ENCODE results near the gene SLC15A5. TPM values are rescaled to one million over a fixed set of nuclear protein-coding genes. Genes with fewer than 3 reads are reported as not detected.

Gene SLC15A5
- total RNA-seq, 2 donors from 2014 or later, result not detected

- Histone ChIP-seq H3K4me1 (ENCODE audit: control insufficient read depth in 1 of 2, low read depth in 2 of 2) (no peaks in the 10 kb centered on the region), H3K36me3 (no peaks in the 10 kb centered on the region), H3K9me3 (no peaks in the 10 kb centered on the region), H3K27me3 (replicated peaks; ENCODE audit: insufficient read depth) (no peaks in the 10 kb centered on the region), H3K27ac (no peak overlapping the region), H3K4me3 (no peak overlapping the region)
- TF ChIP-seq, protein P1, sequence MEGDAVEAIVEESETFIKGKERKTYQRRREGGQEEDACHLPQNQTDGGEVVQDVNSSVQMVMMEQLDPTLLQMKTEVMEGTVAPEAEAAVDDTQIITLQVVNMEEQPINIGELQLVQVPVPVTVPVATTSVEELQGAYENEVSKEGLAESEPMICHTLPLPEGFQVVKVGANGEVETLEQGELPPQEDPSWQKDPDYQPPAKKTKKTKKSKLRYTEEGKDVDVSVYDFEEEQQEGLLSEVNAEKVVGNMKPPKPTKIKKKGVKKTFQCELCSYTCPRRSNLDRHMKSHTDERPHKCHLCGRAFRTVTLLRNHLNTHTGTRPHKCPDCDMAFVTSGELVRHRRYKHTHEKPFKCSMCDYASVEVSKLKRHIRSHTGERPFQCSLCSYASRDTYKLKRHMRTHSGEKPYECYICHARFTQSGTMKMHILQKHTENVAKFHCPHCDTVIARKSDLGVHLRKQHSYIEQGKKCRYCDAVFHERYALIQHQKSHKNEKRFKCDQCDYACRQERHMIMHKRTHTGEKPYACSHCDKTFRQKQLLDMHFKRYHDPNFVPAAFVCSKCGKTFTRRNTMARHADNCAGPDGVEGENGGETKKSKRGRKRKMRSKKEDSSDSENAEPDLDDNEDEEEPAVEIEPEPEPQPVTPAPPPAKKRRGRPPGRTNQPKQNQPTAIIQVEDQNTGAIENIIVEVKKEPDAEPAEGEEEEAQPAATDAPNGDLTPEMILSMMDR (IDR thresholded peaks at IDR 0.05), result no peak
- ATAC-seq (ENCODE audit: insufficient number of reproducible peaks, low FRiP score, low read depth) (no peak), DNase-seq (ENCODE audit: low spot score) (no peak)
Measured at GRCh38 chr12:16158050-16158449, 119.4 kb downstream of the SLC15A5 start.

DNA sequence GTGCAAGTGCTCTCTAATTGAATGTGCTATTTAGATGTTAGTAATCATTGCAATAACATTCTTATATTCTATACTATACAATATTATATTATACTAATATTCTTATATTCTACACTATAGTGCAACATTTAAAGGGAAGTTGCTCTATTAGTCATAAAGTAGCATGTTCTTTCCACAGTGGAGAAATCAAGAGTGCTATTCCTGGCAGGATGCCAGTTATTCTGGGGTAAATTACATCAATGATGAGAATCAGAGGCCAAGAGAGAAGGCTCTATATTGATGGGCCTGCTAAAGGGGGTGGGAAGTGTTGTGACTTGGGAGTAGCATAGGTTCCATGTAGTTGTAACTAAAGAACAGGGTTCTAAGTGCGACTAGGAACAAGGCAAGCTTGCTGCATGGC lies 121.5 kb downstream of the SLC15A5 start:
- Histone ChIP-seq H3K4me1 (ENCODE audit: control insufficient read depth in 1 of 2, low read depth in 2 of 2) (no peaks in the 10 kb centered on the region), H3K36me3 (no peaks in the 10 kb centered on the region), H3K27me3 (replicated peaks; ENCODE audit: insufficient read depth) (no peaks in the 10 kb centered on the region), H3K9me3 (no peaks in the 10 kb centered on the region), H3K4me3 (no peak overlapping the region), H3K27ac (no peak overlapping the region)
- DNase-seq (ENCODE audit: low spot score) (no peak), ATAC-seq (ENCODE audit: insufficient number of reproducible peaks, low FRiP score, low read depth) (no peak)
- TF ChIP-seq, protein P1 (IDR thresholded peaks at IDR 0.05), result no peak

GRCh38 chr12:16154990-16155389 lies 122.5 kb downstream of the SLC15A5 start:
- ATAC-seq (ENCODE audit: insufficient number of reproducible peaks, low FRiP score, low read depth) (no peak), DNase-seq (ENCODE audit: low spot score) (no peak)
- Histone ChIP-seq H3K27me3 (replicated peaks; ENCODE audit: insufficient read depth) (no peaks in the 10 kb centered on the region), H3K27ac (no peak overlapping the region), H3K9me3 (no peaks in the 10 kb centered on the region), H3K36me3 (no peaks in the 10 kb centered on the region), H3K4me3 (no peak overlapping the region), H3K4me1 (ENCODE audit: control insufficient read depth in 1 of 2, low read depth in 2 of 2) (no peaks in the 10 kb centered on the region)
- TF ChIP-seq, protein P1 (IDR thresholded peaks at IDR 0.05), result no peak

DNA sequence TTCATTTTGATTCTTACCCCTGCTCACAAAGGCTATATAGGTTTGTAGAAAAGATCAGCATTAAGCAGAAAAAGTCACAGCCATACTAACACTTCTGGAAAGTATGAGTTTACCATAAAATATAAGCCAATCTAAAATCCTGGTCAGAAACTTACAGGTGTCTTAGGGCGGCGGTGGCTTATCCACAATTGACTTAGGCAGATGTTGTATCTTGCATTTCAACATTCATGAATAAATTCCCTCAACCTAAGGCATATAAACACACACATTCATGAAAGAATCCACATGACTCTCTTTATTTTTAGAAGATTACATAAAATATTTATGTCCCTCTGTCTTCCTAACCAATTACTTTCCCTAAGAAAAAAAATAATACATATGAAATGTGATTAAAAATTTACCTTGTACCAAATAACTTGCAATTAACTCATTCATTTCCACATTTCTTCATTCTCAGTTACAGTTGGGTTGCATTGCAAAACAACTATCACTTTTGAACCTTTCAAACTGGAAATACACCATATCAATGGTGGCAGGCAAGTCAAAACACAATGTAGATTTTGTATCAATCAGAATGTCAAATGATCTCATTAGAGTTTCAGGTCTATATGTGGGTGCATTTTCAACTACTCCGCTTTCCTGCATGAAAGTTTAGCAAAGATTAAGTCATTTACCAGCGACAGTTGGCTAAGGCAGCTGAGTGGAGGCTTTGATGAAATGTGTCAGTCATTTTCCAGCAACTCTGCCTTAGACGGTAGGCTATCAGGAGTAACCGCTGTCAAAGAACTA lies 124.4 kb downstream of the SLC15A5 start:
- H3K4me3 ChIP-seq, result no peak overlapping the region
- TF ChIP-seq, protein P1 (IDR thresholded peaks at IDR 0.05), result no peak
- ATAC-seq (ENCODE audit: insufficient number of reproducible peaks, low FRiP score, low read depth) (no peak), DNase-seq (ENCODE audit: low spot score) (no peak)
- no peak overlapping the region for H3K27ac ChIP-seq
- H3K4me1 ChIP-seq (ENCODE audit: control insufficient read depth in 1 of 2, low read depth in 2 of 2), result no peaks in the 10 kb centered on the region
- no peaks in the 10 kb centered on the region for H3K9me3 ChIP-seq
- no peaks in the 10 kb centered on the region for H3K36me3 ChIP-seq
- no peaks in the 10 kb centered on the region for H3K27me3 ChIP-seq (replicated peaks; ENCODE audit: insufficient read depth)

GRCh38 chr12:16150276-16150675 lies 127.2 kb downstream of the SLC15A5 start:
- TF ChIP-seq, protein P1 (IDR thresholded peaks at IDR 0.05), result no peak
- no peak overlapping the region for H3K4me3 ChIP-seq
- no peaks in the 10 kb centered on the region for H3K27me3 ChIP-seq (replicated peaks; ENCODE audit: insufficient read depth)
- no peak for DNase-seq (ENCODE audit: low spot score)
- no peak for ATAC-seq (ENCODE audit: insufficient number of reproducible peaks, low FRiP score, low read depth)
- H3K27ac ChIP-seq, result no peak overlapping the region
- no peaks in the 10 kb centered on the region for H3K9me3 ChIP-seq
- H3K36me3 ChIP-seq, result no peaks in the 10 kb centered on the region
- H3K4me1 ChIP-seq (ENCODE audit: control insufficient read depth in 1 of 2, low read depth in 2 of 2), result no peaks in the 10 kb centered on the region

Data from thoracic aorta (tissue), 2 donors.